Mesenteric fat pad (tissue), 1 donor: ENCODE measurements around the gene TEF. TPM values are rescaled to one million over a fixed set of nuclear protein-coding genes. Genes with fewer than 3 reads are reported as not detected.

ENCODE experiments used
- DNase-seq: peaks from one replicate; pipeline ENCODE4 v3.0.0-alpha.2; 2020; ENCODE audit warnings: low spot score
- total RNA-seq: library from RNA; stranded (reverse); fragmentation: NEBNext Ultra II Directional; extraction: Animal tissue kit (Norgen Biotek cat#: 25700); gene quantifications from one replicate; pipeline ENCODE4 v1.2.1, GENCODE V29; 2021
- donor health status: DM: yes; HTN: yes; CAD: no.

TEF gene
- total RNA-seq, 1 donor from 2014 or later: 15.6 TPM

DNA sequence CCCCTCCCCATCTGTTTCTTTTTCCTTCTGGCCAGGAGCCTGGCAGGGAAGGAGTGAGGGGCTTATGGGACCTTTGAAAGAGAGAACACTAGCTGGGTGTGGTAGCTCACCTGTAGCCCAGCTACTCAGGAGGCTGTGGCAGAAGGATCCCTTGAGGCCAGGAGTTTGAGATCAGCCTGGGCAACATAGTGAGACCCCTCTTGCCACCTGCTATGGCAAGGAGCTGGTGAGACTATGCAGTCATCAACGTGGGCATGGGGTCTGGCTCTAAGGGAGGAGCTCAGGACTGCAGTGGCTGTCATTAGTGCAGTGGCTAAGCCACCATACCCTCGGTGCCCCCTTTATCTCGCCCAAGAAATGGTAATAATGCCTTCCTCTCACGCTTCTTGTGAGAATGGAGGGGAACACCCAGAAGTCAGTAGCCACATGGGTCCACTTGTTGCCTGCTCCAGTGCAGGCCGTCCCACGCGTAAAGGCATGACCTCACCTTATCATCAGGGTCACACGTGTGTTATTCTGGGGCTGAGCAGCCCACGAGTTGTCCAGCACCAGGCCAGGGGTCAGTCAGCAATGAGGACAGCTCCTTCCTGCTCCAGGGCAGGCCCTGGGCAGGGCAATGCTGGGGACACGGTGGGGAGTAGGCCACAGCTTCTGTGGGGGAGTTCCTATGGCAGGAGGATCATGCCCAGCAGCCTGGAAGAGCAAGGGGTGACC is 27.7 kb upstream of the TEF start:
- DNase-seq: no peak

DNA sequence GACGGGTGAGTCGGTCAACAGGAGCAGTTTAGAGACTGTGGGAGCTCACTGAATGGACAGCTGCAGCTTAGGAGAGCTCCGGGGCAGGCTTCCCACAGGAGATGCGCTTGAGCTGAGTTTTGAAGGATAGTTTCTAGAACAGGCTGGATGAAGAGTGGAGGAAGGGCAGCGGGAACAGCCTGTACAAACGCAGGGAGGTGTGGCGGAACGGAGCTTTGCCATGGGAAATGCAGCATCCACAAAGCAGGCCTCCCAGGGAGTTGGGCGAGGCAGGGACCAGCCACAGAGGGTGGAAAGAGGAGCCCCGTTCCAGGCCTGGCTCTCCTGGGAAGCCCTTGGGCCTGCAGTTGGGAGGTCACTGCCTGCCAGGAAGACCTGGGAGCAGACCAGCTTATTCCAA is 26.8 kb upstream of the TEF start:
- no peak for DNase-seq

DNA sequence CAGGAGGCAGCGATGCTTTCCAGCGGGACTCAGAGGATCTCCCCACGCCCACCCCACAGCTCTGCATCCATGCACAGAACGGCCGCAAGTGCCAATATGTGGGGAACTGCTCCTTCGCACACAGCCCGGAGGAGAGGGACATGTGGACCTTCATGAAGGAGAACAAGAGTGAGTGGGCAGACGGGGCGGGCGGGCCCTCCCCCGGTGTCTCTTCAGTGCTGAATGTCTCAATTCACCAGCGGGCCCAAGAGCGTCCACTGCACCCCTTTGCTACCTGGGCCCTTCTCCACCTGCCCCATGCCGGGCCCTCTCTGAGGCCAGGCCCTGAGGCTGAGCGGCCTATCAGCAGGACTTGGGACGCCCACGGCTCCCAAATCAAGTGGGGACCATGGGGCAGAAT is 25.8 kb upstream of the TEF start:
- DNase-seq: no peak

GRCh38 chr22:41356430-41357028 is 25.2 kb upstream of the TEF start:
- DNase-seq: no peak

GRCh38 chr22:41357191-41357590 is 24.6 kb upstream of the TEF start:
- no peak for DNase-seq

GRCh38 chr22:41358927-41359326 is 22.8 kb upstream of the TEF start:
- DNase-seq: no peak

- DNase-seq: no peak
Observed at GRCh38 chr22:41359376-41359775, 22.4 kb upstream of the TEF start.

GRCh38 chr22:41360126-41360525 is 21.6 kb upstream of the TEF start:
- DNase-seq: no peak

GRCh38 chr22:41361716-41362310 is 19.9 kb upstream of the TEF start:
- DNase-seq: no peak

DNA sequence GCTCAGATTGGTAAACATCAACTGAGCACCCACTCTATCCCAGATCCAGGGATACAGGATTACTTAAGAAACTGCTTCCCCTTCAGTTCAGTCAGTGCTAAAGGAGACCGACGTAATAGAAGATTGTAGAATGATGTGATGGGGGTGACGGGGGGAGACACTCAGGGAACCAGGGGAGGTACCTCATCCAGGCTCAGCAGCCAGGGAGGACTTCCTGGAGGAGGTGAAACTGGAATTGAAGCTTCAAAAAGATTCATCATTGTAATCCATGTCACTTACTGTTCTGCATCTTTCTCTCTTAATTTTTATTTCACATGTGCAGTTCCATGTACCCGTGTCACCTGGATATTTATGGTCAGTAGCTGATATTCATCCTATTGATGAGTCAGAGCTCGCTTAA is 19.1 kb upstream of the TEF start:
- DNase-seq: no peak

DNA sequence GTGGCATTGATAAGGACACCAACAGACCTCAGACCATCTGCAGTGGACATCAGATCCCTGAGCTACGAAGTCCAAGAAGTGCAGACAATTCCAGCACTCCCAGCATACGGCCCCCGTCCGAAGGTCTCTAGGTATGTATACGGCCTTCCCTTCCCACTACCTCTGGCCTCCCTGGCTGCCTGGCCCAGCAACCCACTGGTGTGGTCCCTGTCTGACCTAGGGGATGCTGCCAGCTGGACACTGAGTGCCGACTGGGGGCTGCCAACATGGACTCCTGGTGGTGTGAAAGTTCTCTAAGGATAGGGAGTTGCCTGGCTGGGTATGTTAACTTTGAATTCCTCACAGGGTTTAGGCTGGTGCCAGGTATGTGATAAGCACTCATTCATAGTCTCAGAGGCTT is 17.5 kb upstream of the TEF start:
- DNase-seq: no peak

DNA sequence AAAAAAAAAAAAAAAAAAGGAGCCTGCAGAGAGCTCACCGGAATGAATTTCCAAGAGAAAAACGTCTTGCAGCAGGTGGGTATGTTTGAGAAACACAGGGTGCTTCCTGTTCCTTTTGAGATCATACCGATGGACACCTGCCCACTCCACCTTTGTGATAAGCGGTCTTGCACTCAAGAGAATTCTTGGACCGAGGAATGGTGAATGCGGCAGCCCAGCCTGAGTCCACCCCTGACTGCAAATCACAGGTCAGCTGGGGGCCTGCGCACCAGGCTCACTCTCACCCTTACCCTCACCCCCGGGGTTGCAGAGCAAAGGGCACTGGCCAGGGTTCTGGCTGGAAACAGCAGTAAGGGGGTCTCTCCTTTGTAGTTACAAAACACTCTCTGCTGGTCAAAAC is 16.8 kb upstream of the TEF start:
- no peak for DNase-seq

GRCh38 chr22:41365425-41365824 is 16.3 kb upstream of the TEF start:
- DNase-seq: no peak

GRCh38 chr22:41366323-41367029 is 15.3 kb upstream of the TEF start:
- DNase-seq: no peak

DNA sequence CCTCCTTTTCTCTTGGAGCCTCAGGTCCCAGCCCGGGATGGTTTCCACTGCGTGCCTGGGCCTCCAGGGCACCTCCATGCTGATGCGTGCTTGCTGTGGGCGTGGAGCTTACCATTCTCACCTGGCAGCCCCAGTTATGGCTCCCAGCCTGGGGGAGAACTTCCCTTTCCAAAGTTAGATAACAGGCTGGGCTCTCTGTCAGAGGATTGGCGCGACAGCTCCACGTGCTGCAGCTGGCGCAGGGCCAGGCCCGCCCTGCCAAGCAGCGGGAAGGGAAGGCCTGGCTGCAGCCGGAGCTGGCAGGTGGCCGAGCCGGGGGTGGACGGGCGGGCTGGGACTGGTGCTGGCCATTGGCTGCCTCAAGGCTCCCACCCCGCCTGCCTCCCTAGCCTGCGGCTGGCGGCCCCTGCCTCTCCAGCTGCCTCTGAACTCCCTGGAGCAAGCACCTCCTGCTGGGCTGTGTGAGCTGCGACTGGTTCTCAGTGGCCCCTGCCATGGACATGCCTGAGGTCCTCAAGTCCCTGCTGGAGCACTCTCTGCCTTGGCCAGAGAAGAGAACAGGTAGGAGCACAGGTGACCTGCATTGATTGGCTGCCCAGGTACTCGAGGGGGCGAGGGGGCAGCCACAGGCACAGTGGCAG is 14.6 kb upstream of the TEF start:
- peak; percentile 98 for DNase-seq

- no peak for DNase-seq
Observed at GRCh38 chr22:41367680-41368542, 13.8 kb upstream of the TEF start.

DNA sequence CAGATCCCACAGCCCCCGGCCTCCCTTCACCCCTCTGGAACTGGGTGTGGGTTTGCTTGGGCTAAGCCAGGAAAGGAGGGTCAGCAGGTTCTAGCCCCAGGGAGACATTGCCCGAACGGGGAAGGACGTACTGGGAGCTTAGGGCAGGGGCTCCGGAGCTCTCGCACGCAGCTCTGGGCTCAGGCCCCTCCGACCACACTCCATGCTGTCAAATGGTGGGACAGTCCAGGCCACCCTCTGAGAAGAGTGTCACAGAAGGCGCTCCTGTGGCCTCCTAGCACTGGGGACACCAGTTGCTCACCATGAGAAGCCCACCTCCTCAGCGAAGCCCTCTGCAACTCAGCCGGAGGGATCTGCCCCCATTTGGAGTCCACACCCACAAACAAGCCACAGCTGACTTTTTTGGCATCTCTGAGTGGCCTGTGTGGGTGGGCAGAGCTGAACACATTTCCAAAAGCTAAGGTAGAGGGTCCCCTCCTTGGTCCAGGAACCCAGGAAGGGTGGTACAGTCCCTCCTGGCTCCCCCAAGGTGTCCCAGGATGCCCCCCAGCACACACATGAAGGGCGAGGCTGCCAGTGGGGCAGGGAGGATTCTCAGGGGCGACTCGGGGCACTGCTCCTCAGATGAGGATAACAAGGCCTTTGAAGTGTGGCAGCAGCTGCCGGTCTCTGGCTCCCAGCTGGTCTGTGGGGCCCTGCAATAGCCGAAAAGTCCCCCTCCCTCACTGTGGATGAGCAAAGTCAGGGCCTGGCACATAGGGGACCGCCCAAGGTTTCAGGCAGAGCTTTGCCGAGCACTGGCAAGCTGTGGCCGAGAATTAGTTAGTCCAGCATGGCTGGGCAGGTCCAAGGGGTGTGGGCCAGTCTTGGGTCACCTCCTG is 13.0 kb upstream of the TEF start:
- no peak for DNase-seq

DNA sequence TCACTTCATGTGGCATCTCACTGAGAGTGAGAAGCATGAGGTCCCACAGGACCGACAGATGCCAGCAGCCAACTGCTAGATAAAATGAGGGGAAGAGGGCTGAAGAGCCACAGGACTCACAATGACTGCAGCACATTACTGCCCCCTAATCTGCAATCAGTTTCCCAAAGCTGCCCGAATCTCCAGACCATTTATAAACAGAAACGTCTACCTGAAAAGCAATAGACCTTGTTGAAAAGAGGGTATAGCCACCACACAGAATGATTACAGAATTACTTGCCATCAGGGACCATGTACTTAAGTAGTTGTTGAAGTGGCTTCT is 12.4 kb upstream of the TEF start:
- DNase-seq: no peak

GRCh38 chr22:41369837-41370236 is 11.9 kb upstream of the TEF start:
- no peak for DNase-seq

- DNase-seq: no peak
Observed at GRCh38 chr22:41377846-41378245, 3.9 kb upstream of the TEF start.
